EH (cell line): ENCODE data around the gene SCGN.

Source experiments
- DNase-seq: peaks from one replicate; pipeline ENCODE4 v3.0.0-alpha.2; 2015; ENCODE audit warnings: low read depth

Gene SCGN

DNA sequence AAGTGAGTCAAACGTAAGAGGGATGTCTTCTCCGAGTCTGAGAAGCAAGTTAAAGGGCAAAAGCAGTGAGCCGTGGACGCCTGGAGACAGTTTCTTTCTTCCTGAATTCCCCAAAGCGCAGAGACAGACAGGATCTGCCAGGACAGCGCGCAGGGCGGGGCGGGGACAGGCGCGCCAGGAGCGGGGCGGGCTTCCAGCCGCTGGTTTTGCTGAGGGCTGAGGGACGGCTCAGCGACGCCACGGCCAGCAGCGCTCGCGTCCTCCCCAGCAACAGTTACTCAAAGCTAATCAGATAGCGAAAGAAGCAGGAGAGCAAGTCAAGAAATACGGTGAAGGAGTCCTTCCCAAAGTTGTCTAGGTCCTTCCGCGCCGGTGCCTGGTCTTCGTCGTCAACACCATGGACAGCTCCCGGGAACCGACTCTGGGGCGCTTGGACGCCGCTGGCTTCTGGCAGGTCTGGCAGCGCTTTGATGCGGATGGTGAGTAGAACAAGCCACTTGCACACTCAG is at the start of gene SCGN:
Gene SCGN (plus strand): TSS at position 209 of the 509 bp plus-strand sequence. CDS start 189 bp downstream, at position 398.
- peak; percentile 60 for DNase-seq

- no peak for DNase-seq
Measured at GRCh38 chr6:25602674-25602982, 49.4 kb upstream of the SCGN start.

GRCh38 chr6:25603251-25603650 is 48.8 kb upstream of the SCGN start:
- DNase-seq: no peak

DNA sequence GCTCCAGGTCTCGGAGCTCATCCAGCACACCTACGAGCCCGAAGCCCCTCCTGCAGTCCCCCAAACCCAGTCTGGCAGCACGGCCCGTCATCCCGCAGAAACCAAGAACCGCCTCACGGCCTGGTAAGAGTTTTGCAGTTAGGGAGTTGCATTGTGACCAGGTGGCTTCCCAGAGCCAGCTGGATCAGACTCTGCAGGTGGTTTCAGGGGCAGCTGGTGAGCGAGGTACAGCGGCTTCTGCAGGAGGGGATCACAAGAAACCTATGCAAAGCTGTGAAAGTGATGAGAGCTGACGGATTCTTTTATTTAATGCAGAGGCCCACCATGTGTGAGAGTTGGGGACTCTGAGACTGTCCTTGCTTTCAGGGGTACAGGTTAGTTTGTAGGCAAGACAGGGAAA is 45.9 kb upstream of the SCGN start:
- no peak for DNase-seq

- no peak for DNase-seq
Measured at GRCh38 chr6:25608558-25609174, 43.3 kb upstream of the SCGN start.

- peak; percentile 28 for DNase-seq
Measured at GRCh38 chr6:25612666-25613065, 39.3 kb upstream of the SCGN start.

- DNase-seq: no peak
Measured at GRCh38 chr6:25613415-25613814, 38.6 kb upstream of the SCGN start.

DNA sequence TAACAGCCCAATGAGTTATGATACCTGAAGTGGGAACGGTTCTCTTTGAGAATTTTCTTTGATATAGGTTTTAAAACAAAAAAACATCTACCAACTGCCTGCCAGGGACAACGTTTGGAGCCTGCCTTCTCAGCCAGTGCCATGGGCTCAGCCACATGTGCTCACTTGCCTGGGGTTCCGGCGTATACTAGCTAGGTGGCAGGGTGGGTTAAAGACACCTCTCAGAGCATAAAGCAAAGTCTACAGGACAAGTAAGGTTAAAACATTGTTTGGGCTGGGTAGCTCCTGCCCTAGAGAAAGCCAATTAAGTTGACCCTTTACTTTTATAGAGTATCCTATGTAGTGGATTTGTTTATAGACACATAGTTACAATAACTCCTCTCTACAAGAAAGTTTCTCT is 38.0 kb upstream of the SCGN start:
- DNase-seq: no peak

DNA sequence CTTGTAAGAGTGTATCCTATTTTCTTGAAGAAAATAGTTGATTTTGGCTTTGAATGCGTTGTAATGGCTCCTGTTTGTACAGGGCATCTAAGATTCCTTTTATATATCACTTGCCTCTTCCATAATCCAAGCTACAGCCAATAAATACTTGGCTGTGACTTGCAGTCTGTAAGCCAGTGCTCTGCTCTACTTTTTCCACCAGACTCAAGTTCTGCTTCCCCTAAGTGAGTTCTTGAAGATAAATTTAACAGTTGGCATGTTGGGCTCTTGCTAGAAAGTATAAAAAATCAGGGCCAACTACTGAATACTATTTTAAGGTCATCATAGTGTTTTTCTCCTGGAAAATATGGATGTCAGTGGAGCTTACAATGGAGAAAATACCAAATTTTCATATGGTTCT is 36.5 kb upstream of the SCGN start:
- no peak for DNase-seq

GRCh38 chr6:25617997-25618396 is 34.0 kb upstream of the SCGN start:
- DNase-seq: no peak

DNA sequence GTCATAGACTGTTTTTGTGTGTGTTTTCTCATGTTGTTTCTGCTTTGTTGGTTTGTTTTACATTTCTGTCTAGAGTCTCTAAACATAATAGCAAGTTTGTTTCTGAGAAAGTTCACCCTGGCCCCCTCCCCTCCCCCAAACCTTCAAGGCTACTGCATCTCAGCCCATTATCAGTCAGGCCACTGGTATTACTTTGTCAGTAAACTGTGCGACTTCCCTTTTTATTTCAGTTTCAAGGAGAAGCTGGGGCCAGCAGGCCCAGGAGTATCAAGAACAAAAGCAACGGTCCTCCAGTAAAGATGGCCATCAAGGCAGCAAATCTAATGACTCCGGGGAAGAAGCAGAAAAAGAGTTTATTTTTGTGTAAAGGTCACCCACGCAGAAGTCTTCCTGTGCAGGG is 32.8 kb upstream of the SCGN start:
- no peak for DNase-seq

GRCh38 chr6:25620391-25620790 is 31.6 kb upstream of the SCGN start:
- no peak for DNase-seq

DNA sequence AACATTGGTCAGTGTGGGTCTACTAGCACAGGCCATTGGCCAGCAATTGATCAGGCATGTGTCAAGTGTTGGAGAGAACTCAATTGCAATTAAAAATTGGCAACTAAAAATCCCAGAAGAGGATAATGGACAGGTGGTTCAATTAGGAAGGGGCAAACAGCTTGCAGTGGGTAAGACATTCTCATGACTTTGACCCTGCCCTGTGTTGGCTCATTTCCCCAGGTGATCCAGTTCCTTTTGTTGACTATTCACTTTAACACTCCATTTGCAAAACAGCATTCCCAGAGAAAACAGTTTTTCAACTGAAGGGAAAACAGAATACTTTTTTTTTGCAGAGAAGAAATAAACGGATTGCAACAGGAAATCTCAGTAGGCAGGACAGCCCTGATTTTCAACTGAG is 28.9 kb upstream of the SCGN start:
- no peak for DNase-seq

DNA sequence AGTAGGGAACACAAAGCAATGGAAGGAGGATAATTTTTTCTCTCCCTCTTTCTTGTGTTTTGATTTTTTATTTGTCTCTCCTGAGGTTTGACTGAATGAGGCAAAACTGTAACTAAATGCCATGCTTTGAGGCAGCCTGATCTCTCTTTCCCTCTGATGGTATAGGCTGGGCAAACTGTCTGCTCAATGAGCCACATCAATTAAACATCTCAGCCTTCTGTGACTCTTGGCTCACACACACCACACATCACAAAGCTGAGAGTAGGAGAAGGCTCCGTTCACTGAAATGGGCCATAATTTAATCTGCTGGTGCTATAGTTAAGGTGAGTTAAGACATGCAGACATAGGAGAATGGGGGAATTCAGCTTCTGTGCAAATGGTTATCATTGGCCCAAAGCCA is 28.1 kb upstream of the SCGN start:
- DNase-seq: no peak

- DNase-seq: no peak
Measured at GRCh38 chr6:25627001-25627400, 25.0 kb upstream of the SCGN start.

DNA sequence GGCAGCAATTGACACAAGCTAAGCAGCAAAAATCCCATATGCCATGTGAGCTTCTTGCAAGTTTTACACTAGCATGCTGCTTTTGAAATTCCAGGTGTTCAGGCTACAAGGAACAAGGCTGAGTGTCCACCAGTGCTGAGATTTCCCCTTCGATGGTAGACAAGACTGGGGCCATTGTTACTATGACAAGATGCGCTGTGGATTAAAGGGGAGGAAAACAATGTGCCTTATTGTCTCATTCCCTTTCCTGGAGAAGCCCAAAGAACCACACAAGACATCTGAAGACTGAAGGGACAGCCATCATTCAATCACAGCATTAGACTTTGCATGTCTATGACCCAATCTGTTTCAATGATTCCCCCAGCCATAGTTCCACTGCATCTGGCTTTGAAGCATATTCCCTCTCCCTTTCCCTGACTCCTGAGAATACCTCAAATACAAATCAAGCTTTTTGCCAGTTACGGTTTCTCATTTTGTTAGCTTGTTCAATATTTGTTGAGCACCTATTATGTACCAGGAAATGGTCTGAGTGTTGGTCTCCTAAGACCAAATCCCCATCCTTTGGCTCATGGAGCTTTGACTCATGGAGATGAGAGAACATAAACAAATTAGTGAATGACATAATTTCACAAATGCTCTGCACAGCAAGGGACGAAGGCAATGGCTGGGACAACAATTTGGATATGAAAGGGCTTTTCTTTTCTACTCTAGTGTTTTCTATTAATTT is 23.4 kb upstream of the SCGN start:
- no peak for DNase-seq

DNA sequence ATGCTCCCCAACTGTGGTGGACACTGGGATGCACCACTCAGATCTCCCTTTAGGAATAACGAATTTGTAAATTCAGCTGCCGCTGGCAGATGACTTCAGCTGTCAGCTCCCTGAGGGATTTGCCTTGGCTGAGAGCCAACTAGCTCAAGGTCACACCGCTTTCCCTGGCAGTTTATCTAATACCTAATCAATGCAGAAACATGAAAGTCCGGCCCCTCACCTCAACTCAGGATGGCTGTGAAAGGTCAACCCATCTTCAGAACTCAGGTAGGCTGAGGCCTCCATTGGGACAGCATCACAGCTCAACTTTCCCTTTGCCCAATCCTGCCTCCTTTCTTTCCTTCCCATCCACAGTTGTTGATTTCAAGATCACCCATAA is 22.8 kb upstream of the SCGN start:
- no peak for DNase-seq

DNA sequence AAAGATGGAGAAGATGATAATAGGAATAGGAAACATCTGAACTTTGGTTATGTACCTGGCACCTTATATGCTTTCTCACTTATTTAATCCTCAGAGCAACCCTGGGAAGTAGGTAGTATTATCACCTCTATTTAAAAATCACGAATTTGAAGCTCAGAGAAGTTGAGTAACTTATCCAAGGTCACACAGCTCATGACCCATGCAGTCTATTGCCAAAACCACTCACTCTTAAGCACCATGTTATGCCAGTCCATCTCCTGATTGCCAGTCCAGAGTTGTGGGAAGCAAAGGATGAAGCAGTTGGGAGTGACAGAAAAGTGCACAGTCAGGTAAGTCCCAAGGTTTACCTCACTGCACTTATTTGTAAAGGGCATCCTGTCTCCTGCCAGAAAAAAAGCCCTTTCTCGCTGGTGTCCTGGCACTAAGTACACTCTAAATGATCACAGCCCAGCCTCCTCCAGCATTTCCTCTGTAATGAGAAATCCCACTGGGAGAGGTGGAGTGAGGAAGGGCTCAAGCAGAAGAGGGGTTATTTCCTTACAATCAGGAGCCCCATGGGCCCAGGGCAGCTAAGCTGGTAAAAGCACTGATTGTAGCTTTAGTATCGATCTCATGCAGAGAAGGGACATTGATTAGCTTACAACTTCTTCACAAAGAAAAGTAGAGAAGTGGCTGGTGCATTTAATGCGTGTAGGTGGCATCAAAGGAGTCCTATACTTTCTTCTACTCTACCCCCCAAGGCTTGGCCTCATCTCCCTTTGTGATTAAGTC is 21.3 kb upstream of the SCGN start:
- DNase-seq: no peak

DNA sequence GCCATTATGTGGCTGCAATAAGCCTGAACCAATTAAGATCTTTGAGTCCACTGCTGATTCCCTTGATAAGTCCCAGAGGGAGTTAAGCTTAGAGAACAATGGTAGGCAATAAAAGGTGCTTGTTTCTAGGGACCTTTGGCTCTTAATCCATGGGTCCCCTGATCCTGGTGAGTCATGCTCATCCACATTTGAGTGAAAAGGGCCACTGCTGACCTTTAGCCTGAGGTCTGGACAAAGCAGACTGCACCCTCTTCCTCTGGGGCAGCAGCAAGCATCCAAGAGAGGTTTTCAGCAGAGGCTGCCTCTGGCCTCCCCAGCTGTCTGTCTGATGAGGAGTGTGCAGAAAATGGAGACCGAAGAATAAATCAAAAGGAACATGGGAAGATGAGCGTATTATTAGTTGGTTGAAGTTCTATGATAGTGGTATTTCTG is 16.1 kb upstream of the SCGN start:
- DNase-seq: no peak

DNA sequence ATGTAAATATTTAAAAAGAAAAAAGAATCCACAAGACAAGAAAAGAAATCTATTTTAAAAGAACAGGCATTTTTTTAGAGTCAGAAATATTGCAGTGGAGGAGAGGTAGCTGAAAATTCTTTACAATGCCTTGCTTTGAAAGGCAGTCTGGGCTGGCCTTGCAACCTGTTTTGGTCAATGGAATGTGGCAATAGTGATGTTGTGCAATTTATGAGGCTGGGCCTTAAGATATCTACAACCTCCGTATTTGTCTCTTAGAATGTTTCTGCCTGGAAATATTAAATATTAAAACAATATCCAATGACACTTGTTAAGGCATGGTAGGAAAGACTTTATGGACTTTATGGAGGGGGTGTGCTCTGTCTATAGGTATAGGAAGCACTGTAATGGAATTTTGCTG is 14.8 kb upstream of the SCGN start:
- DNase-seq: no peak

GRCh38 chr6:25637960-25638434 is 14.0 kb upstream of the SCGN start:
- DNase-seq: no peak

DNA sequence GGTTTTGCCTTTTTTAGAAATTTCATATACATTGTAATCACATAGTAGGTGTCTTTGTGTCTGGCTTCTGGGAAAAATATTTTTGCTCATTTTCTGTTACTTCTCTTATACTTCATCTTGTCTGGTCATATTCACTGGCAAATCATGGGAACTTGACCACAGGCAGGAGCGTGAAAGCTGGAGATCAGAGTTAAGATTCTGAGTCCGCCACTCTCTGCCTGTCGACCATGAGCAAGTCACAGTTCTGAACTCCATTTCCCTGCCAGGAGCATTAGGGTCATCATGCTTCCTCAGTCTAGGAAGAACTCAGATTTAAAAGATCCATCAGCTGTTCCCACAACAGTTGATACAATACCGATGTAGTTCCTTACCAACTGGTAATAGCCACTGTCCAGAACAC is 12.4 kb upstream of the SCGN start:
- DNase-seq: no peak

DNA sequence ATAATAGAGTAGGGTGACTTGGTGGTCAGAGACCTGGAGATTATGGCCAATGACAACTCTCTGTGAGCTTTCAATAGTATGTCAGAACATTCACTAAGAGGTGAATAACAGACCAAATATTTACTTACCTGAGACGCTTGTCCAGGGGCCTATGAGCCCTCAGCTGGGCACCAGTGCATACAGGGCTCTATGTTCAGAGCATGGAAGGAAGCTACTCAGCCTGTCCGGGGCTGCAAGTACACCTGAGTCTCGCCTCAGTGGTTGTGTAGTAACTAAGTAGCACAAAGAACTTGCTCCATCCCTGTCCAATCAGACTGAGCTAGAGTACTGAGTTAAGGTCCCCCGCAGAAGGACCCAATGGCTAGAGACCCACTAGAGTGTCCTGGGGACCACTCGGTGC is 11.6 kb upstream of the SCGN start:
- no peak for DNase-seq
